ENCODE data around the gene PSMA2.

PSMA2 gene

DNA sequence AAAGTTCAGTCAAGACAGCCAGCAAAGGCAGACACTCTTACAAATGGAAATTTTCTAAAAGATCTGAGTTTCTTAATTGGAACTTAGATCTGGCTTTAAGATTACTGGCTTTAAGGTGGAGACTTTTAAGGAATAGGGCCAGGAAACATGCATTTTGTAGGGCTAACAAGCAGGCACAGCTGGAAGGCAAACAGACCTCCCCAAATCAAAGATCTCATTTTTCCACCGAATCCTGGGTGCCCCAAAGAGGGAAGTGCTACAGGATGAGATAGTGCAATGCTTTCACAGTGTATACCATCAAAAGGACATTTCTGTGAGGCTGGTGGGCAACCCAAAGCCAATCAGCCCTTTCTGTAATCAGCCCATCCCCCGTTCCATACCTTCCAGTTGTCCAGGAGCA is 27.6 kb upstream of the PSMA2 start:
- Histone ChIP-seq H3K27ac (ENCODE audit: low read depth, low read length) (no peak overlapping the region), H3K9ac (ENCODE audit: low read length) (no peak overlapping the region), H3K36me3 (ENCODE audit: control insufficient read depth, insufficient read depth, low read length) (no peaks in the 10 kb centered on the region), H3K4me3 (ENCODE audit: low read length) (no peak overlapping the region), H3K27me3 (ENCODE audit: control insufficient read depth, insufficient read depth, low read length) (no peaks in the 10 kb centered on the region), H3K4me1 (ENCODE audit: control insufficient read depth, insufficient read depth, low read length) (no peaks in the 10 kb centered on the region)

DNA sequence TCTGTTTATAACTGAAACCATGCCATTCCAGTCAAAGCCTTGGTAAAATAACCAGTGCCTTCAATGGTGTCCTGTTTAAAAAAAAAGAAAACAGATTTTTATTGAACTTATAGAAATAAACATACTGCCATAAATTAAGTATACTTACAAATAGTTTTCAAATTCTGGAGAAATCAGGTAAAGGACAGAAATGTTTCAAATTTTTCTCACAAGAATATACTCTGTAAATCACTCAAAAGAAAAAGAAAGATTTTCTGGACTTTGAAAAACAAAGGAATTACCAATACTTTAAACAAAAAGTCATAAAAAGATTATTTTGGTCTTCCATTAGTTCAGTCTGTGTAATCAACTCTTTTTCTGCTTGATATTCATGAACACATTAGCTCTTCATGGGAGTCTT is 24.1 kb upstream of the PSMA2 start:
- Histone ChIP-seq H3K27ac (ENCODE audit: low read depth, low read length) (no peak overlapping the region), H3K36me3 (ENCODE audit: control insufficient read depth, insufficient read depth, low read length) (no peaks in the 10 kb centered on the region), H3K27me3 (ENCODE audit: control insufficient read depth, insufficient read depth, low read length) (no peaks in the 10 kb centered on the region), H3K4me3 (ENCODE audit: low read length) (no peak overlapping the region), H3K9ac (ENCODE audit: low read length) (no peak overlapping the region), H3K4me1 (ENCODE audit: control insufficient read depth, insufficient read depth, low read length) (no peaks in the 10 kb centered on the region)

DNA sequence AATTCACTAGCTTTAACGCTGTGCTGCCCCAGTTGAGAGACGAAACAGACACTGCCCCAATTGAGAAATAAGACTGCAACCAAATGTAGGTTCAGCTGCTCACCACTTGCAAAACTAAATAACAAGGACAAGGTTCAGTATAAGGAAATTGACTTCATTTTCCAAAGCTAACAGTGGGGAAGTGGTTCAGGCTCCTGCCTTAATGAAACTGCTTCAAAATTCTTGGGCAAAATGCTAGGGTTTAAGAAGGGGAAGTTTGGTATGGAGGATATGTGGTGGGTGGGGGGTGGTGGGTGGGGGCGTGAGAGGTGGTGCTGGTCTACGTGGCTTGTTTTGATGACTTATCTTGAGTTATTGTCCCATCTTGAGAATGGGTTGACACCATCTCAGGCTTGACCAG is 22.0 kb upstream of the PSMA2 start:
- Histone ChIP-seq H3K9ac (ENCODE audit: low read length) (no peak overlapping the region), H3K27me3 (ENCODE audit: control insufficient read depth, insufficient read depth, low read length) (no peaks in the 10 kb centered on the region), H3K4me1 (ENCODE audit: control insufficient read depth, insufficient read depth, low read length) (no peaks in the 10 kb centered on the region), H3K4me3 (ENCODE audit: low read length) (no peak overlapping the region), H3K36me3 (ENCODE audit: control insufficient read depth, insufficient read depth, low read length) (no peaks in the 10 kb centered on the region), H3K27ac (ENCODE audit: low read depth, low read length) (no peak overlapping the region)

DNA sequence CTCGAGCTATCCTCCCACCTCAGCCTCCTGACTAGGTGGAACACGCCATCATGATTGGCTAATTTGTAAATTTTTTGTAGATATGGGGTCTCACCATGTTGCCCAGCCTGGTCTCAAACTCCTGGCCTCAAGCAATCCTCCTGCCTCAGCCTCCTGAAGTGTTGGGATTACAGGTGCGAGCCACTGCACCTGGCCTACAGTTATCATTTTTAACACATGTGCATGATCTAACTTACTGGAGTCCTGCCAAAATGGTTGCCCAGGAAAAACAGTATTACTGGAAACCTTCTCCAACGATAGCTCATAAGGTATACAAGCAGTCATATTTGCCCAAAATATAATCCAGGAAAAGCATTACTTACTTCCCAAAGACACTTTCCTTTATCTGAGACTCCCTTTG is 20.4 kb upstream of the PSMA2 start:
- Histone ChIP-seq H3K36me3 (ENCODE audit: control insufficient read depth, insufficient read depth, low read length) (no peaks in the 10 kb centered on the region), H3K27ac (ENCODE audit: low read depth, low read length) (no peak overlapping the region), H3K9ac (ENCODE audit: low read length) (no peak overlapping the region), H3K4me3 (ENCODE audit: low read length) (no peak overlapping the region), H3K27me3 (ENCODE audit: control insufficient read depth, insufficient read depth, low read length) (no peaks in the 10 kb centered on the region), H3K4me1 (ENCODE audit: control insufficient read depth, insufficient read depth, low read length) (no peaks in the 10 kb centered on the region)

DNA sequence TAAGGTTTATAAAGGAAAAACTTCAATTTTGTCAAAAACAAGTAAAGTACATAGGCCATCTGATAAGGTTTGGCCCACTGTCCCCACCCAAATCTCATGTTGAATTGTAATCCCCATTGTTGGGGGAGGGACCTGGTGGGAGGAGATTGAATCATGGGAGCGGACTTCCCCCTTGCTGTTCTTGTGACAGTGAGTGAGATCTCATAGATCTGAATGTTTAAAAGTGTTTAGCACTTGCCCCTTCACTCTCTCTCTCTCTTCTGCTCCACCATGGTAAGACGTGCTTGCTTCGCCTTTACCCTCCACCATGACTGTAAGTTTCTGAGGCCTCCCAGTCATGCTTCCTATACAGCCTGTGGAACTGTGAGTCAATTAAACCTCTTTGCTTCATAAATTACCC is 18.4 kb upstream of the PSMA2 start:
- Histone ChIP-seq H3K4me1 (ENCODE audit: control insufficient read depth, insufficient read depth, low read length) (no peaks in the 10 kb centered on the region), H3K27ac (ENCODE audit: low read depth, low read length) (no peak overlapping the region), H3K27me3 (ENCODE audit: control insufficient read depth, insufficient read depth, low read length) (no peaks in the 10 kb centered on the region), H3K36me3 (ENCODE audit: control insufficient read depth, insufficient read depth, low read length) (no peaks in the 10 kb centered on the region), H3K4me3 (ENCODE audit: low read length) (no peak overlapping the region), H3K9ac (ENCODE audit: low read length) (no peak overlapping the region)

DNA sequence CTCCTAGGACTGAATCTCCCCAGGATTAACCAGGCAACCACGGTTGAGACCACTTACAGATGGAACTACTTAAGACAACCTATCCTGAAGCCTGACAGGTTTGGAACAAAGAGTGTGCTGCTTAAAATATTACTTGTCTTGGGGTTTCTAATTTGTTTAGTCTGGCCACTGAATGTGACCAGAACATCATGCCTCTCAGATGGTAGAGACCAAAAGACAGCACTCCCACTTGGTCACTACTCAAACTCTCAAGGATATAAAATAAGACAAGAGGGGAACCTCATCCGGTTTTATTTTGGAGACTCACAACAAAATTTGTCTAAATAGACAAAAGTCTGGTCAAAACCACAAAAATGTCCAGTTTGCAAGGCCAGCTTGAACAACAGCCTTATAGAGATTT is 15.5 kb upstream of the PSMA2 start:
- Histone ChIP-seq H3K9ac (ENCODE audit: low read length) (no peak overlapping the region), H3K36me3 (ENCODE audit: control insufficient read depth, insufficient read depth, low read length) (no peaks in the 10 kb centered on the region), H3K27ac (ENCODE audit: low read depth, low read length) (no peak overlapping the region), H3K4me1 (ENCODE audit: control insufficient read depth, insufficient read depth, low read length) (no peaks in the 10 kb centered on the region), H3K4me3 (ENCODE audit: low read length) (no peak overlapping the region), H3K27me3 (ENCODE audit: control insufficient read depth, insufficient read depth, low read length) (no peaks in the 10 kb centered on the region)

DNA sequence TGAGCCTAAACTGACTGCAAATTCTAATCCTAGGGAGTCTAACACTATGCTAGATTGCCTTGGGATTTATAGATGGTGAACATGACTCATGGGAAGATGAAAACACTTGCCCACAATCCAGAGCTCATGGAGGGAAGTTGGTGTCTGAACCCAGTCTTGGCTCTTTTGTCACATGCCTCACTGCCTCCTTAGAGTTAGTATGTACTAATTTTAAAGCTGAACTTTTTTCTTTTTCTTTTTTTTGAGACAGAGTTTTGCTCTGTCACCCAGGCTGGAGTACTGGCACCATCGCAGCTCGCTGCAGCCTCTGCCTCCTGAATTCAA is 14.6 kb upstream of the PSMA2 start:
- Histone ChIP-seq H3K36me3 (ENCODE audit: control insufficient read depth, insufficient read depth, low read length) (no peaks in the 10 kb centered on the region), H3K27ac (ENCODE audit: low read depth, low read length) (no peak overlapping the region), H3K4me3 (ENCODE audit: low read length) (no peak overlapping the region), H3K27me3 (ENCODE audit: control insufficient read depth, insufficient read depth, low read length) (no peaks in the 10 kb centered on the region), H3K9ac (ENCODE audit: low read length) (no peak overlapping the region), H3K4me1 (ENCODE audit: control insufficient read depth, insufficient read depth, low read length) (no peaks in the 10 kb centered on the region)

DNA sequence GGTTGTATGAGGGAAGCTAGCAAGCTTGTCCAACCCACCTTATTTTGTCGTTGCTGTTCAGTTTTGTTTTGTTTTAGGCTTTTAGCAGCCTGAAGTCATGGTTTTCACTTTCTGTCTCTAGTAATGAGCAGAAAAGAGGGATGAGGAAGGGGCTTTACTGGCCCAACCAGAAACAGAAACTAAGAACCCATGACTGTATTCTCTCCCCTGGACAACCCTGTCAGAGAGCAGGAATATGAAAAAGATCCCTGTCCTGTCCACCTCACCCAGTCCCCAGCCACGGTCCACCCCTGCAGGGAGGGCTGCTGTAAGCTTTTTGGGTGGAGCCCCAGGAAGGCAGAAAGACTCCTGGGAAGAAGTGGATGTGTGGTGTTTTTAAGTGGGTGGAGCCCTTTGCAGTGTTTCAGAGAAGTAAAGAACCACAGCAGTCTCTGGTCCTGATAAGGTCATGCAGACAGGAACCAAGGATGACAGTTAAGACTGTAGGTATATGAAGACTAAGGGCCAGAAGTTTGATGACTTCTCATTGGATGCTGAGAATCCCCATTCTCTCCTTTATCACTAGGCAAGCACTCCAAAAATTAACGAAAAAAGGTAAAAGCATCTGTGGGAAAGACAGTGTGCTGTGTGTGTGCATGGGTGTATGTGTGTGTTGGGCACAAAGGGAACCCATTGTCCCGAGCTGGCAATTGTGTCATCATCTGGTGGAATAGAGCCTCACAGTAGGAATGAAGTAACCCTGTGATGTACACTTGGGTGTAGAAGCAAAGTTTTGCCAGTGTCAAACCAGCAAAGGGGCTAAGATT is 14.1 kb upstream of the PSMA2 start:
- H3K4me3 ChIP-seq (ENCODE audit: low read length), result no peak overlapping the region
- H3K27ac ChIP-seq (ENCODE audit: low read depth, low read length), result no peak overlapping the region
- H3K36me3 ChIP-seq (ENCODE audit: control insufficient read depth, insufficient read depth, low read length), result no peaks in the 10 kb centered on the region
- H3K9ac ChIP-seq (ENCODE audit: low read length), result no peak overlapping the region
- no peaks in the 10 kb centered on the region for H3K4me1 ChIP-seq (ENCODE audit: control insufficient read depth, insufficient read depth, low read length)
- H3K27me3 ChIP-seq (ENCODE audit: control insufficient read depth, insufficient read depth, low read length), result no peaks in the 10 kb centered on the region

DNA sequence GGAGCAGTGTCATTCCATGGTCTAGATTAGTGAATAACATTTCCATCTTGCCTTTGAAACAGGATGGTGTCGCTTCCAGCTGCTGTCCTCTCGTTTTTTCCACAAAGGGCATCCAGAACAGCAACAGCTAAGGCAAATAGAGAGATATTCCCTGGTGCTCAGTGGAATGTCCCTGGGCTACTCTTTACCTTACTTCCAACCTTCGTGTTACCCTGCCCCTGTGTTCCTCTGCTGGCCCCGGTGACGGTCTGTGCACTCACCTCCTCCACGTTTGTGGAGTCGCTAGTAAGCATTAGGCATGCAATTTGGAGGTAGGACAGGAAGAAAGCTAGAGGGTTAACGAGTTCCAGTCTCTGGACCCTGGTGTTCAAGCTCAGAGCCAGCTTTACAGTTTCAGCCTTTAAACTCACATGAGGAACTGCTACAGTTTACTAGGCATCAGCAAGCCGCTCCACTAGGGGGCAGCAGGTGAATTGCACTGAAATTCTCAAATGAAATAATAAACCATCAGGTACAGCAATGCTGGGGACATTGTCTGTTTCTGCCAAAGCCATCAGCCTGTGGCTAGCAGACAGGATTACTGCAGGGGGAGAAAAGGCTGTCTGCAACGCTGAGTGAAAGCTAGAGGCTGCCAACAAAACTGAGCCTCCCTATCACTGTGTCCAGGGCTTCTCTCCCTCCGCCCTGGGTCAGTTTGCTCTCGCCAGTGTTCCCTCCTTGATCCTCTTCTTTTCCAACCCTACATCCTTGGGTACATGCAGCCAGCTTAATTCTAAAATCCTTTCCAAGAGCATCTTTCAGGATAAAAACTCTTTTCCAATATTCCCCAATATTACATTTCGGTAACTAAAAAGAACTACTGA is 9.2 kb upstream of the PSMA2 start:
- Histone ChIP-seq H3K27ac (ENCODE audit: low read depth, low read length) (no peak overlapping the region), H3K27me3 (ENCODE audit: control insufficient read depth, insufficient read depth, low read length) (no peaks in the 10 kb centered on the region), H3K4me1 (ENCODE audit: control insufficient read depth, insufficient read depth, low read length) (no peaks in the 10 kb centered on the region), H3K4me3 (ENCODE audit: low read length) (no peak overlapping the region), H3K9ac (ENCODE audit: low read length) (no peak overlapping the region), H3K36me3 (ENCODE audit: control insufficient read depth, insufficient read depth, low read length) (no peaks in the 10 kb centered on the region)

DNA sequence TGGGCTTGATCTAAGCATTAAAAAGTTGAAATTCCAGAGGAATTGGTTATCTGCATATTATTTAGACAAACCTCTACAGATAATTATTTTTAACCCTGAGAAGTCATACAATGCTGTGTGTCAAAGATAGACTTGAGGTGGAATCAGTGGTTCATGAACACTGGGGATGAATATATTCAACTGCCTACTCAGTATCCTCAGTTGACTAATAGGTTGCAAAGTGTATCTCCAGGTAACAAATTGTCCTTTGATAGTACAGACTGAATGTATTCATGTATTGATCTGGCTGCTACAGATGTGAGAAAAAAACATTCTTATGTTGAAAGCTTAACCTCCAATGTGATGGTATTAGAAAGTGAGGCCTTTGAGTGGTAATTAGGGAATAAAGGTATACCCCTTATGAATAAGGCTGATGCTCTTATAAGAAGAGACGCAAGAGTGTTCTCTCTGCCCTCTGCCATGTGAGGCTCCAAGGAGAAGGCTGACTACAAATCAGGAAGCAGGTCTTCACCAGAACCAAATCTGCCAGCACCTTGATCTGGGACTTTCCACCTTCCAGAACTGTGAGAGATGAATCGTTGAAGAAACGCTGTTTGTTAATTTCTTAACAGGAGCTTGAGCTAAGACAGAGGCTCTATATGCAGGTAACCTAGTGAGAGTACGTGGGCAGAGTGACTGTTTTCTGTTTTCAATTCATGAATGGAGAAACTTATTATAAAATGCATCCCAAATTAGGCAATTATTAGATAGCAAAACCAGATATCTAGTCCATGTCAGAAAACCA is 7.7 kb upstream of the PSMA2 start:
- Histone ChIP-seq H3K4me1 (ENCODE audit: control insufficient read depth, insufficient read depth, low read length) (no peaks in the 10 kb centered on the region), H3K9ac (ENCODE audit: low read length) (no peak overlapping the region), H3K36me3 (ENCODE audit: control insufficient read depth, insufficient read depth, low read length) (no peaks in the 10 kb centered on the region), H3K27ac (ENCODE audit: low read depth, low read length) (no peak overlapping the region), H3K4me3 (ENCODE audit: low read length) (no peak overlapping the region), H3K27me3 (ENCODE audit: control insufficient read depth, insufficient read depth, low read length) (no peaks in the 10 kb centered on the region)

DNA sequence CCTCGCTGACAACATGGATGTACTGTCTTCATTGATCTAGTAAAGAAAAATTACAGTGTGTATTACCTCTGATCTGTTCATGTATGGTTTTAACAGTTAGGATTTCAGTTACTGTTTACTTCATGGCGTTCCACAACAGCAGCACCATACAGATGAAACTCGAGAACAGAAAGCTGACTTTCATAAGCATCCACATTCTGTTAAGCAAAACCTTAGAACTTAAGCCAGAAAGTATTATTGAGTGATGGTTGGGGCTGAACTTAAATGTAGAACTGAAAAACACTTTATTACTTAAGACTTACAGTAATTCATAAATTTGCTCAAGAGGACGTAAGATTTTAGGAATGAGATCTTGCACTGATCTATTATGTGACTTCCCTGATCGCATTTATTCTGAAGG is 3.9 kb upstream of the PSMA2 start:
- Histone ChIP-seq H3K4me3 (ENCODE audit: low read length) (no peak overlapping the region), H3K4me1 (ENCODE audit: control insufficient read depth, insufficient read depth, low read length) (peaks cover 8% of the 10 kb centered on the region), H3K27me3 (ENCODE audit: control insufficient read depth, insufficient read depth, low read length) (no peaks in the 10 kb centered on the region), H3K27ac (ENCODE audit: low read depth, low read length) (no peak overlapping the region), H3K36me3 (ENCODE audit: control insufficient read depth, insufficient read depth, low read length) (no peaks in the 10 kb centered on the region), H3K9ac (ENCODE audit: low read length) (no peak overlapping the region)

DNA sequence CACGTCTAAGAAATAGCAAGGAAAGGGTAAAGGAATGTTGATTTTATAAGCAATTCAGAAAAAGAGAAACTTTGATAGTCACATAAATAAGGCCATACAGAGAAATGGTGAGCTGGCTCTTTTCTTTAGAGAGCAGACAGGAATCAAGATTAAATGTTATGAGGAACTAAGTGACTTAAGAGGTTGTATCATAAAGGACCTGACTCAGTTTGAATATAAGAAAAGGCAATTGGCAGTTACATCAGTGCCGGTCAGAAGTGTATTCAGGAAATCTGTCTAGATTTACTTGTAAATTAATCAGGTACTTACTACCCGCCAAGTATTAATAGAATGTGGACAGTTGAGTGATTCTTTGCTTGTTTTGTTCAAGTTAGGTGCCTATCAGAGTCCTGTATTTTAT is 2.3 kb upstream of the PSMA2 start:
- Histone ChIP-seq H3K27me3 (ENCODE audit: control insufficient read depth, insufficient read depth, low read length) (no peaks in the 10 kb centered on the region), H3K36me3 (ENCODE audit: control insufficient read depth, insufficient read depth, low read length) (no peaks in the 10 kb centered on the region), H3K9ac (ENCODE audit: low read length) (no peak overlapping the region), H3K4me1 (ENCODE audit: control insufficient read depth, insufficient read depth, low read length) (peaks cover 12% of the 10 kb centered on the region), H3K4me3 (ENCODE audit: low read length) (no peak overlapping the region), H3K27ac (ENCODE audit: low read depth, low read length) (no peak overlapping the region)
